ENCODE data around the gene PEX7.

- no peak for TF ChIP-seq CTCF (IDR thresholded peaks at IDR 0.05 in 2 of 3, conservative IDR thresholded peaks at IDR 0.05 in 1 of 3; ENCODE audit: borderline replicate concordance in 1 of 3, insufficient read depth in 1 of 3, low read depth in 2 of 3, low read length in 2 of 3)
- no peak for TF ChIP-seq RAD21 (IDR thresholded peaks at IDR 0.05; ENCODE audit: low read depth)
Measured at GRCh38 chr6:136822046-136822375, 381 bp upstream of the PEX7 start.

Data from HCT116 (cell line).